OCI-LY3 (cell line): ENCODE measurements around the gene LSM14B.

Source experiments
- CTCF ChIP-seq: fragments of 200-600, 300-600 bp; sonication (generic); IDR thresholded peaks from 2 replicates; pipeline ENCODE4 v1.5.1; 2014; ENCODE audit warnings: antibody characterized with exemption, low read length, low read depth
- EZH2phosphoT487 ChIP-seq: fragments of 200-600 bp; shearing (Covaris generic); IDR thresholded peaks from 2 replicates; pipeline ENCODE4 v1.6.1; 2018; ENCODE audit warnings: antibody characterized with exemption, mixed run types, low read depth

DNA sequence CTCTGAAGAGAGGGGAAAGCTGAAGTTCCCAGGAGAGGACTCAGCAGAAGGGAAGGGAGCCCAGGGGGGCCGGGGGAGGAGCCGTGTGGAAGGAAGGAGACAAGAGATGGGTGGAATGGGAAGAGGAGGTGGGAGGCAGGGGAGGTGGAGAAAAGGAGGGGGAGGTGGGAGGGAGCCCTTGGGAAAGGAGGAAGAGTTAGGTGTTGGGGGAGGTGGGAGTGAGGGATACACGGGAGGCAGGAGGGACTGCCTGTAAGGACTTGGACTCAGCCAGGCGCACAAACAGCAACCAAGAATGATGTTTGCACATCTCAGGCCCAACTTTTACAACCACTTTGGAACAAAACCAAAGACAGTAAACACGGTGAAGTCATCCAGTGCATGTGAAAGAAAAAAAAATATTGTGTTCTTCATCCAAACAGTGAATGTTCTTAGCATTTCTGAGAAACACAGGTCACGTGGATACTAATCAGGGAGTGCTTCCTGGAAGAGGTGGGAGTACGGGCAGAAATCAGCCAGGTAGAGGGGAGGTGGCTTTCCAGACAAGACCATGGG is 17.4 kb upstream of the LSM14B start:
- TF ChIP-seq CTCF (no peak), EZH2phosphoT487 (no peak)
